Measurements from ENCODE around the gene ZSWIM5.
"Not testable (repeated sequence)": the region's sequence is repeated elsewhere in the genome, so short reads cannot be mapped to it uniquely, and the experiment has no call there.

Gene ZSWIM5

DNA sequence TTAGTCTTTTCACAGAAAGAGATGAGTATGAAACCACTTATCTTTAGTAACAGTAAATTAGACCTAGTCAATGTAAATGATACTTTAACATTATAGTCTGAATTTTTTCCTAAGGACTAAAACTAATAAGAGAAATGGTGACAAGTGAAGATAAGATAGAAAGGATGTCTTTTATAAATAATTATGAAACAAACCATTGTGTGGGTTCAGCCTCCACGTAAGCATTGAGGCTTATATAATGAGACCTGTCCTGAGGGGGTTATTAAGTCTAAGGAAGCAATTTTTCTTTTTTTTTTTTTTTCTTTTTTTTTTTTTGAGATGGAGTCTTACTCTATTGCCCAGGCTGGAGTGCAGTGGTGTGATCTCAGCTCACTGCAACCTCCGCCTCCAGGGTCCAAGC lies 138.6 kb downstream of the ZSWIM5 start:
- no peak overlapping the region for H3K27ac ChIP-seq (ENCODE audit: low read depth, low read length)
- H3K4me3 ChIP-seq (ENCODE audit: low read depth in 1 of 5, low read length in 5 of 5), result no peak overlapping the region
- no peaks in the 10 kb centered on the region for H3K36me3 ChIP-seq (ENCODE audit: control insufficient read depth in 5 of 5, insufficient read depth in 5 of 5, low read length in 5 of 5)
- H3K9ac ChIP-seq (ENCODE audit: low read length in 5 of 5), result no peak overlapping the region
- no peaks in the 10 kb centered on the region for H3K27me3 ChIP-seq (ENCODE audit: control insufficient read depth in 5 of 5, insufficient read depth in 4 of 5, low read length in 5 of 5)
- H3K9me3 ChIP-seq (ENCODE audit: control insufficient read depth in 5 of 5, low read length in 5 of 5), result peaks cover 0 to 6% (median 0%) of the 10 kb centered on the region in 5 donors
- H3K4me1 ChIP-seq (ENCODE audit: control insufficient read depth in 5 of 5, insufficient read depth in 5 of 5, low read length in 5 of 5), result no peaks in the 10 kb centered on the region

DNA sequence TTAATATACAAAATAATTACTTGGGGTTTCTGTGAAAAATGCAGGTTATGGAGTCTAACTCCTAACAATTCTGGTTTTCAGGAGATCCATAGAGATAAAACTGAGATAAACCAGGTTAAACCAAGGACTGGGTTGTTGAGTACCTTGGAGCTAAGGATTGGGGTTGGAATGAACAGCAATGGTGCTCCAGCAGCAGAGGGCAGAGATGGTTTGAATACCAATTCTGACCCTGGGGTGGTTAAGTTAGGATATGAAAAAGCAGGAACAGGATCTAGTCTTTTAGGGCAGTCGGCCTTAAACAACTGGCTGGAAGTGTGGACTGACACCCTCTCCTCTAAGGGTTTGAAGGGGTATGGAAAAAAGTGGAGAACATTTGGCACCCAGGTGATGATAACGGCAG lies 141.3 kb downstream of the ZSWIM5 start:
- Histone ChIP-seq H3K36me3 (ENCODE audit: control insufficient read depth in 5 of 5, insufficient read depth in 5 of 5, low read length in 5 of 5) (no peaks in the 10 kb centered on the region), H3K9me3 (ENCODE audit: control insufficient read depth in 5 of 5, low read length in 5 of 5) (no peaks in the 10 kb centered on the region), H3K9ac (ENCODE audit: low read length in 5 of 5) (no peak overlapping the region), H3K27me3 (ENCODE audit: control insufficient read depth in 5 of 5, insufficient read depth in 4 of 5, low read length in 5 of 5) (no peaks in the 10 kb centered on the region), H3K27ac (ENCODE audit: low read depth, low read length) (no peak overlapping the region), H3K4me3 (ENCODE audit: low read depth in 1 of 5, low read length in 5 of 5) (no peak overlapping the region), H3K4me1 (ENCODE audit: control insufficient read depth in 5 of 5, insufficient read depth in 5 of 5, low read length in 5 of 5) (no peaks in the 10 kb centered on the region)

- H3K9me3 ChIP-seq (ENCODE audit: control insufficient read depth in 5 of 5, low read length in 5 of 5); H3K27me3 ChIP-seq (ENCODE audit: control insufficient read depth in 5 of 5, insufficient read depth in 4 of 5, low read length in 5 of 5); H3K9ac ChIP-seq (ENCODE audit: low read length in 5 of 5); H3K36me3 ChIP-seq (ENCODE audit: control insufficient read depth in 5 of 5, insufficient read depth in 5 of 5, low read length in 5 of 5); H3K27ac ChIP-seq (ENCODE audit: low read depth, low read length); H3K4me3 ChIP-seq (ENCODE audit: low read depth in 1 of 5, low read length in 5 of 5); H3K4me1 ChIP-seq (ENCODE audit: control insufficient read depth in 5 of 5, insufficient read depth in 5 of 5, low read length in 5 of 5): not testable (repeated sequence)
These were observed 143.9 kb downstream of the ZSWIM5 start for GRCh38 chr1:45062463-45062862.

DNA sequence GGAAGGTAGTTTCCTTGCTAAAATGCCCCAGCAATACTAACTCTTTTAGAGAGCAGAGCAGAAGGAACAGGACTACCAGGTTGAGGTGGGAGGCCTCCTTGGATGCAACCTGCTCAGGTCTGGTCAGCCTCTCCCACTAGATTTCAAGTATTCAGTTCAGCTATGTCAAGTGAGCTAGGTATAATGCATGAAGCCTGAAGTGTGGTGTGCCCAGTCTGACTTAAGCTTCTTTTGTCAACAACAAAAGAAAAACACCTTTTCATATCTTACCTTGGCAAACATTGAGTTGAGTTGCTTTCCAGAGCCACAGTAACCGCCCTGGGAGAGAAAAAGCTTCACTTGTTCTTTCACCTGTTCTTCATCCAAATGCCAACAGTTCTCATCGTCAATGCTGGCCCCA lies 146.6 kb downstream of the ZSWIM5 start:
- Histone ChIP-seq H3K4me3 (ENCODE audit: low read depth in 1 of 5, low read length in 5 of 5) (no peak overlapping the region), H3K27ac (ENCODE audit: low read depth, low read length) (no peak overlapping the region), H3K36me3 (ENCODE audit: control insufficient read depth in 5 of 5, insufficient read depth in 5 of 5, low read length in 5 of 5) (peaks cover 0 to 3% (median 0%) of the 10 kb centered on the region in 5 donors), H3K4me1 (ENCODE audit: control insufficient read depth in 5 of 5, insufficient read depth in 5 of 5, low read length in 5 of 5) (no peaks in the 10 kb centered on the region), H3K9ac (ENCODE audit: low read length in 5 of 5) (no peak overlapping the region), H3K27me3 (ENCODE audit: control insufficient read depth in 5 of 5, insufficient read depth in 4 of 5, low read length in 5 of 5) (no peaks in the 10 kb centered on the region), H3K9me3 (ENCODE audit: control insufficient read depth in 5 of 5, low read length in 5 of 5) (no peaks in the 10 kb centered on the region)

DNA sequence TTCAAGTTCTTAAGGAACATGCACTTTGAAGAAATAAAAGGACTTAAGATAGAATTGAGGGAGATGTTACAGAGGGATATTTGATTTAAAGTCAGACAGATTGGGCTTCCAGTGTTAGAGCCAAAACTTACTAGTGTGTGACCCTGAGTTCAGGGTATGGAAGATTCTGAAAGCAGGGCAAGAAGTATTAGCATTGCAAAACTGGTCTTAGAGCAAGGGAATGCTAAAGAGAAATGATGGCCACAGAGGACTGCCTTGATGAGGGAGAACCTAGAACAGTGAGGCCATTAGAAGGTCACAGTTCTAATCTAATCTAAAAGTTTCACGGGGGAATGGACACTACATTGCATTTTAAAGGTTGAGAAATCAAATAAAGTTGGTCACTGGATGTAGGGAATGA lies 148.9 kb downstream of the ZSWIM5 start:
- Histone ChIP-seq H3K9ac (ENCODE audit: low read length in 5 of 5) (no peak overlapping the region), H3K36me3 (ENCODE audit: control insufficient read depth in 5 of 5, insufficient read depth in 5 of 5, low read length in 5 of 5) (peaks cover 0 to 3% (median 0%) of the 10 kb centered on the region in 5 donors), H3K9me3 (ENCODE audit: control insufficient read depth in 5 of 5, low read length in 5 of 5) (no peaks in the 10 kb centered on the region), H3K27ac (ENCODE audit: low read depth, low read length) (no peak overlapping the region), H3K27me3 (ENCODE audit: control insufficient read depth in 5 of 5, insufficient read depth in 4 of 5, low read length in 5 of 5) (no peaks in the 10 kb centered on the region), H3K4me1 (ENCODE audit: control insufficient read depth in 5 of 5, insufficient read depth in 5 of 5, low read length in 5 of 5) (no peaks in the 10 kb centered on the region), H3K4me3 (ENCODE audit: low read depth in 1 of 5, low read length in 5 of 5) (no peak overlapping the region)

DNA sequence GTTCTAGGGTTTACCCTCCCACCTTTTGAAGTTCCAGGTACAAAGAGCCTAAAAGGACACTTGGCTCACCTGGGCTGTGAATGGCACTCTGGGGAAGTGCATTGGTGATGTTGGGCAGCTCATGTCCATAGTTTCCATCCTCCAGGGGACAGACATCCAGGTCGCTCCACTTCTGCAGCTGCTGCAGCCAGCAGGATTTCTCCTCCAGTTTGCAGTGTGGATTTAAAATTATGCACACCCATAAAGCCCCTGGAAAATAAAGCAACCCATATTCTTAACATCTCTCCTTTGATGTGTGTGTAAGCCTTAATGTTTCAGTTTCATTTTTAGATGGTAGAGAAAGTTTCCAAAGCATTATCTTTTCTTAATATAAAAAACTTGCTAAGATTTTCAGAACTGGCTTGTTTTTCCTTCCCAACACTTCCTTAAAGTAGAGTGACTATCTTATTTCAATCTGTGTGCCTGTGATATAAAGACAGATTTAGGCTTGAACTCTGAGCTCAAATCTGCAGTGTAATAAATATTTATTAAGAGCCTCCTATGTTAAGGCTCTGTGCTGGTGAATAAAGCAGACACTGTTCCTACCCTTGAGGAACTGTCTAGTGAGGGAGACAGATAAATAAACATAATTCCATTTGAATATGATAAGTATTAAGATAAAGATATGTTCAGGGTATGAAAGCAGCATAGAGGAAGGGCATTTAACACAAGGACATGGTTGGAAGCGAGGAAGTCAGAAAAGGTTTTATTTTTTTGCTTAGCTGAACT lies 155.2 kb downstream of the ZSWIM5 start:
- no peak overlapping the region for H3K9ac ChIP-seq (ENCODE audit: low read length in 5 of 5)
- no peaks in the 10 kb centered on the region for H3K36me3 ChIP-seq (ENCODE audit: control insufficient read depth in 5 of 5, insufficient read depth in 5 of 5, low read length in 5 of 5)
- no peak overlapping the region for H3K27ac ChIP-seq (ENCODE audit: low read depth, low read length)
- no peaks in the 10 kb centered on the region for H3K27me3 ChIP-seq (ENCODE audit: control insufficient read depth in 5 of 5, insufficient read depth in 4 of 5, low read length in 5 of 5)
- no peaks in the 10 kb centered on the region for H3K4me1 ChIP-seq (ENCODE audit: control insufficient read depth in 5 of 5, insufficient read depth in 5 of 5, low read length in 5 of 5)
- no peaks in the 10 kb centered on the region for H3K9me3 ChIP-seq (ENCODE audit: control insufficient read depth in 5 of 5, low read length in 5 of 5)
- H3K4me3 ChIP-seq (ENCODE audit: low read depth in 1 of 5, low read length in 5 of 5), result no peak overlapping the region

DNA sequence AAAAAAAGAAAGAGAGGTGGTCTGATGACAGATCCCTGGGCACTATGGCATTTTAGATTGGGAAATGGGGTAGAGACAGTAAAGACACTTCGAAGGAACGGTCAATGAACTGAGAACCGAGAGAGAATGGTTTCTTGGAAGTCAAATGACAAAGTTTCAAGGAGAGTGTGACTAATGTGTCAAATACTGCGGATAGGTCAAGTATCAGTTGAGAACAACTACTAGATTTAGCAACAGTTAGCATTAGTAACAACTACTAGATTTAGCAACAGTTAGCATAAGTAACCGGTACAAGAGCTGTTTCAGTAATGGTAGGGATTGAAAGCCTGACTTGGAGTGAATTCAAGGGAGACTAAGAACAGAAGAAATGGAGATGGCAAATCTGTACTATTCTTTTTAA lies 159.4 kb downstream of the ZSWIM5 start:
- H3K27ac ChIP-seq (ENCODE audit: low read depth, low read length), result no peak overlapping the region
- H3K27me3 ChIP-seq (ENCODE audit: control insufficient read depth in 5 of 5, insufficient read depth in 4 of 5, low read length in 5 of 5), result no peaks in the 10 kb centered on the region
- H3K9ac ChIP-seq (ENCODE audit: low read length in 5 of 5), result no peak overlapping the region
- H3K4me1 ChIP-seq (ENCODE audit: control insufficient read depth in 5 of 5, insufficient read depth in 5 of 5, low read length in 5 of 5), result no peaks in the 10 kb centered on the region
- no peaks in the 10 kb centered on the region for H3K9me3 ChIP-seq (ENCODE audit: control insufficient read depth in 5 of 5, low read length in 5 of 5)
- H3K4me3 ChIP-seq (ENCODE audit: low read depth in 1 of 5, low read length in 5 of 5), result no peak overlapping the region
- no peaks in the 10 kb centered on the region for H3K36me3 ChIP-seq (ENCODE audit: control insufficient read depth in 5 of 5, insufficient read depth in 5 of 5, low read length in 5 of 5)

DNA sequence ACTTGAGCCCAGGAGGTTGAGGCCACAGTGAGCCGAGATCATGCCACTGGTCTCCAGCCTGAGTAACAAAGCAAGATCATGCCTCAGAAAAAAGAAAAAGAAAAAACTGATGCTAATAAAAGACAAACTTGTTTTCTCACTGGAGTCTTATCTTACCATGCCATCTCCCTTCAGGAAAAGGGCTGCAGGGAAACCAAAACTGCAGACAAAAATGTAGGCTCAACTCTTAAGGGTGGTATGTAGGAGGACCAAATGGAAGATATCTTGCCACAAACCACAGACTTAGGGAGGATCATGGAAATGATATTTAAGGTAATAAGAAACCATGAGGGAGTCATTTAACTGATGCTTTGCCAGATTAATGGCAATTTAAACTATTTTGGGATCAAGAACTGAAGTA lies 161.5 kb downstream of the ZSWIM5 start:
- H3K27ac ChIP-seq (ENCODE audit: low read depth, low read length), result no peak overlapping the region
- H3K4me1 ChIP-seq (ENCODE audit: control insufficient read depth in 5 of 5, insufficient read depth in 5 of 5, low read length in 5 of 5), result no peaks in the 10 kb centered on the region
- H3K36me3 ChIP-seq (ENCODE audit: control insufficient read depth in 5 of 5, insufficient read depth in 5 of 5, low read length in 5 of 5), result no peaks in the 10 kb centered on the region
- H3K9me3 ChIP-seq (ENCODE audit: control insufficient read depth in 5 of 5, low read length in 5 of 5), result no peaks in the 10 kb centered on the region
- no peak overlapping the region for H3K9ac ChIP-seq (ENCODE audit: low read length in 5 of 5)
- no peaks in the 10 kb centered on the region for H3K27me3 ChIP-seq (ENCODE audit: control insufficient read depth in 5 of 5, insufficient read depth in 4 of 5, low read length in 5 of 5)
- no peak overlapping the region for H3K4me3 ChIP-seq (ENCODE audit: low read depth in 1 of 5, low read length in 5 of 5)

- H3K4me3 ChIP-seq (ENCODE audit: low read depth in 1 of 5, low read length in 5 of 5), result no peak overlapping the region
- H3K4me1 ChIP-seq (ENCODE audit: control insufficient read depth in 5 of 5, insufficient read depth in 5 of 5, low read length in 5 of 5), result no peaks in the 10 kb centered on the region
- no peak overlapping the region for H3K27ac ChIP-seq (ENCODE audit: low read depth, low read length)
- H3K9ac ChIP-seq (ENCODE audit: low read length in 5 of 5), result peak overlapping the region in 1 of 5 donors; percentile 41
- no peaks in the 10 kb centered on the region for H3K9me3 ChIP-seq (ENCODE audit: control insufficient read depth in 5 of 5, low read length in 5 of 5)
- no peaks in the 10 kb centered on the region for H3K27me3 ChIP-seq (ENCODE audit: control insufficient read depth in 5 of 5, insufficient read depth in 4 of 5, low read length in 5 of 5)
- no peaks in the 10 kb centered on the region for H3K36me3 ChIP-seq (ENCODE audit: control insufficient read depth in 5 of 5, insufficient read depth in 5 of 5, low read length in 5 of 5)
These were observed 163.3 kb downstream of the ZSWIM5 start for GRCh38 chr1:45043094-45043493.

DNA sequence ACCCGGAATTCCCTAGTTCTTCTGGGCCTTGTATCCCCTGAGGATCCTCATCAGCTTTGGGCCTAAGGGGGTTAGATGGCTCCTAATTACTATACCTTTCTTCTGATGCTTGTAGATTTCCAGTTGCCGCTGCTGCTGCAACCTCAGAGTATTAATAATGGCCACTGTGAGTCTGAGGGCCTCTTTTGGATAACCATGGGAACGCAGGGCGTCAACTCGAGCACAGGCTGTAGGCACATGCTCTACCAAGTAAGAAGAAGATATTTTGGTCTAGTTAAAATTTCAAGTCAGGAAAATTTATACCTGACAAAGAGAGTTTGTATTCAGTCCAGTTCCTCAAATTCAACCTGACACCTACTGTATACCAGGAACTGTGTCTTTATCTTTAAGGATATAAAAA lies 166.1 kb downstream of the ZSWIM5 start:
- Histone ChIP-seq H3K4me3 (ENCODE audit: low read depth in 1 of 5, low read length in 5 of 5) (no peak overlapping the region), H3K27ac (ENCODE audit: low read depth, low read length) (no peak overlapping the region), H3K4me1 (ENCODE audit: control insufficient read depth in 5 of 5, insufficient read depth in 5 of 5, low read length in 5 of 5) (no peaks in the 10 kb centered on the region), H3K36me3 (ENCODE audit: control insufficient read depth in 5 of 5, insufficient read depth in 5 of 5, low read length in 5 of 5) (peaks cover 0 to 4% (median 0%) of the 10 kb centered on the region in 5 donors), H3K9me3 (ENCODE audit: control insufficient read depth in 5 of 5, low read length in 5 of 5) (no peaks in the 10 kb centered on the region), H3K27me3 (ENCODE audit: control insufficient read depth in 5 of 5, insufficient read depth in 4 of 5, low read length in 5 of 5) (no peaks in the 10 kb centered on the region), H3K9ac (ENCODE audit: low read length in 5 of 5) (no peak overlapping the region)
